ENCODE data around the gene STC2.
A peak's percentile ranks its signal among the peaks of the same experiment; 100 is the strongest.
"Not testable (repeated sequence)": the region's sequence is repeated elsewhere in the genome, so short reads cannot be mapped to it uniquely, and the experiment has no call there.

The STC2 gene

DNA sequence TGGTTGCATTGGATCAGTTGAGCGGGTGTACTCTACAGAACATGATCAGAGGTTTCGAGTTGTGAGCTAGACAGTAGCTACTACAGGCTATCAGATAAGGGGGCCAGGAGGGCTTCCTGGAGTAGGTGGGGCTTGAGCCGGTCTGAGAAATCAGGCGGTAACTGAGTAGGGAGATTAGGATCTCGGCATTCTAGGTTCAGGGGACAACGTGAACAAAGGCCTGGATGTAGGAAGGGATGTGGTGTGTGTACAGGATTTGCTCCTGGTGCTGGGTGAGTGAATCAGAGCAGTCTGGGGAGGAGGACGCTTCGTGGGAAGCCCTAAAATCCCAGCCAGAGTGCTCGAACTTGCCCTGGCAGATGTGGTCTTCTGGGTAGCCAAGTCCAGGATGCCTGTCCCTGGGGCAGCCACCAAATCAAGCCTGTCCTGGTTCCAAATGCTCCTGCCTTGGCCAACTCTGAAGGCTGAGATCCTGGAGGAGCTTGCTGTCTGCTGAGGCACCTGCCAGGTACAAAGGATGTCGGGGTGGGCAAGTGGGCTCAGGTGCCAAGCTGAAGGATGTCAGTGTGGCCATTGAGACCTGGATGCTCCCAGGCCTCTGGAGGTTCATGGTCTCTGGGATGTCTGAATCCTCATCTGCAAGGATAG, 33.4 kb downstream of the STC2 start:
- Histone ChIP-seq H3K4me3 (ENCODE audit: low read depth in 1 of 2, low read length in 2 of 2) (no peak overlapping the region), H3K36me3 (ENCODE audit: control insufficient read depth in 1 of 2, insufficient read depth in 2 of 2, low read length in 2 of 2) (no peaks in the 10 kb centered on the region), H3K9me3 (ENCODE audit: control insufficient read depth in 1 of 2, low read length in 2 of 2) (no peaks in the 10 kb centered on the region), H3K9ac (ENCODE audit: low read depth in 1 of 2, low read length in 2 of 2) (no peak overlapping the region), H3K27ac (ENCODE audit: low read depth, low read length) (no peak overlapping the region), H3K4me1 (ENCODE audit: control insufficient read depth in 1 of 2, insufficient read depth in 2 of 2, low read length in 2 of 2) (peaks cover 4 to 6% of the 10 kb centered on the region in 2 donors), H3K27me3 (ENCODE audit: control insufficient read depth in 1 of 2, insufficient read depth in 2 of 2, low read length in 2 of 2) (peaks cover 18 to 29% of the 10 kb centered on the region in 2 donors)

DNA sequence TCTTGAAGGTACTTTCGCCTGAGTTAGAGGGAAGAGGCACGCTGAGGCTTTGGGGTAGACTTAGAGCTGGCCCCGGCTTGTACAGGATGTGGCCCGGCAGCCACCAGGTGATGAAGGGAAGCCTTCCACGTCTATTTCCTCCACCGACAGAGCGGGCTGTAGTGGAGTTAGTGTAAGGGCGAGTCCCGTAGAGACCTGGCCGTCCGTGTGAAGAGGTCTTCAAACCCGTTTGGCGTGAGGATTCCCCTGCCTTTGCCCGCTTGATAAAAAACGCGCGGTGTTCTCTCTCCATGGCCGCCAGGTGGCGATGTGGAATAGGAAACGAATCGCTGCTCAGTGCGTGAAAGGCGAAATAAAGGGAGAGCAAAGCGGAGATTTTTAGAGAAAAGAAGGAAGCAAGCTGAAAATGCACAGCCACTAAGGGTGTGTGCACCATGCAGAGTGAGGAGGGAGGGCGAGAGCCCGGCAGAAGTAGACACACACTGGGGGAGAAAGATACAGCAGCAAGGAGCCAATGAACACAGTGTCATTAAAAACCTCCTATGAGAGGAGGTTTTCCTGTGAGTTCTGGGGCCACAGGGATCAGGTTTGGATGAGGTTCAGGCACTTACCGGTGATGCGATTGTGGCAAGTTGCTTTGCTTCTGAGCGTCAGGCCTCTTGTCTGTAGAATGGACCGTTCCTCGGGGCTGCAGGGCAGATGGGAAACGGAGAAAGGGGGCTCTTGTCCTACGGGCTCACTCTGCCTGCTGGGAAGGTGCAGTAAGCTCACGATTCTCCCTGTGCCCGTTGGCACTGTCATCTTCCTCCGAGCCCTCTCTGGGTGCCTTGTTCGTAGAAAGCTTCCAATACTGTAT, 34.2 kb downstream of the STC2 start:
- Histone ChIP-seq H3K9me3 (ENCODE audit: control insufficient read depth in 1 of 2, low read length in 2 of 2) (no peaks in the 10 kb centered on the region), H3K4me3 (ENCODE audit: low read depth in 1 of 2, low read length in 2 of 2) (peak overlapping the region in 1 of 2 donors; percentile 14), H3K36me3 (ENCODE audit: control insufficient read depth in 1 of 2, insufficient read depth in 2 of 2, low read length in 2 of 2) (no peaks in the 10 kb centered on the region), H3K4me1 (ENCODE audit: control insufficient read depth in 1 of 2, insufficient read depth in 2 of 2, low read length in 2 of 2) (peaks cover 4 to 6% of the 10 kb centered on the region in 2 donors), H3K9ac (ENCODE audit: low read depth in 1 of 2, low read length in 2 of 2) (no peak overlapping the region), H3K27ac (ENCODE audit: low read depth, low read length) (no peak overlapping the region), H3K27me3 (ENCODE audit: control insufficient read depth in 1 of 2, insufficient read depth in 2 of 2, low read length in 2 of 2) (peaks cover 18 to 29% of the 10 kb centered on the region in 2 donors)

DNA sequence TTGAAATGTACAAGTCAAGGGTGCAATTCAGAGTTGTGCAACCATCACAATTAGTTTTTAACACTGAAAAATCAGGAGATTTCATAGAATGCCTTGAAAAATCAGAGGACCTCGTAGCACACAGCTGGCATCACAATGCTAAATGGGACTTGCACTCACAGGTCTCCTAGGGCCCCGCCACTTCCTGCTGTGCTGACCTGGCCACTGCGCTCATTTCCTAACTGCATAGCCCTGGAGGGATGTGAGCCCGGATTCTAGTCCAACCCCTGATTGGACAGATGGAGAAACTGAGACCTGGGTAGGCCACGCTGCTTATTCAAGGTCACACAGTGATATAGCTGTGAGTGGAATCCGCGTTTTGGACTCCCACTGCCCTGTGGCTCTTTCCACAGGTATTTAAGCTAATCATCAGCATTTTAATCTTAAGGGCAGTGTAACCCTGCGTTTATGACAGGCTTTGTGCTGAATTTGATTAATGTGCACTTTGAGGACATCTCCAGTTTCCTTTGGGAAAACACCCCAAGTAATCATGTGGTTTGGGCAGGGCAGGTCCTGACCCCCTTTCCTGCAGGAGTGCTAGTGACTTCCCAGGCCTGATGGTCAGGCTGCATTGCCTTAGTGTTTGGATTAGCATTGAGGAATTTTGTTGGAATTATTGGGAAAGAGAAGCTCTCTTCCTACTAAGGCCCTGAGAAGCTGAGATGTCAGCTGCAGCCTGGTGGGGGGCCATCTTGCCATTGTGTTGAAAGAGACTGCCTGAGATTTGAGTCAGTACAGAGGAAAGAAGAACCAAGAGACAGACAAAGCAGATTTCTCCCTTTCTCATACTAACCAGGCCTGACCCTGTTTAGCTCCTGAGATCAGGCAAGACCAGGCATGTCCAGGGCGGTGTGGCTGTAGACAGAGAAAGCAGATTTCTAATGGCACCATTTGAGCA, 36.2 kb downstream of the STC2 start:
- no peak overlapping the region for H3K4me3 ChIP-seq (ENCODE audit: low read depth in 1 of 2, low read length in 2 of 2)
- H3K9ac ChIP-seq (ENCODE audit: low read depth in 1 of 2, low read length in 2 of 2): no peak overlapping the region
- no peaks in the 10 kb centered on the region for H3K36me3 ChIP-seq (ENCODE audit: control insufficient read depth in 1 of 2, insufficient read depth in 2 of 2, low read length in 2 of 2)
- peaks cover 4 to 6% of the 10 kb centered on the region in 2 donors for H3K4me1 ChIP-seq (ENCODE audit: control insufficient read depth in 1 of 2, insufficient read depth in 2 of 2, low read length in 2 of 2)
- H3K27ac ChIP-seq (ENCODE audit: low read depth, low read length): no peak overlapping the region
- H3K9me3 ChIP-seq (ENCODE audit: control insufficient read depth in 1 of 2, low read length in 2 of 2): no peaks in the 10 kb centered on the region
- peaks cover 22 to 33% of the 10 kb centered on the region in 2 donors for H3K27me3 ChIP-seq (ENCODE audit: control insufficient read depth in 1 of 2, insufficient read depth in 2 of 2, low read length in 2 of 2)

DNA sequence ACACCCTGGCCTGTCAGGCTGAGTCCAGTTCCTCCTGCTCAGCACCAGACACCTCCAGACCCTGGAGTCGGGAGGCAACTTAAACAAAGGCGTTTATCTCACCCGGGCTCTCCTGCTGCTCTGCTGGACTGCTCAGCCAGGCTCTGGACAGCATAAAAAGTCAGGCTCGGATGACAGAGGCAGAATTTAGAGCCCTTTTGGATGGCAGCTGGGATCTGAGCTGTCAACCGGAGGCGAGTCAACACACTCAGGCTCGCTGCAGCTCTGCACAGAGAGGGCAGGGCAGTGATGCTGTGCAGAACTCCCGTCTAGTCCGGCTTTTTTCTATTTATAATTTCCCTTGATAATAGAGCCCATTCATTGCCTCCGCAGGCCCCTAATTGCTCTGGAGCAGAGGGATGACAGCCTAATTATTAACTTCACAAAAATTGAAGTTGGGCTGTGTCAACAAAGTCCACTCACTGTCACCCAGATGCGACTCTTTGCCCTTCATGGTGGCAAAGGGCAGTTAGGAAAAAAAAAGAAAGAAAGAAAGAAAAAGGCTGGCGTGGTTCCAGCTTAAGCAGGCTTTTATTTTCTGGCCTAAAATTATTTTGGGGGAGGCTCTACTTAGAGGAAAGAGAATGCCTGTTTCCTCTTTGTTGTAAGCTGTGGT, 37.6 kb downstream of the STC2 start:
- Histone ChIP-seq H3K27ac (ENCODE audit: low read depth, low read length) (no peak overlapping the region), H3K9ac (ENCODE audit: low read depth in 1 of 2, low read length in 2 of 2) (no peak overlapping the region), H3K4me3 (ENCODE audit: low read depth in 1 of 2, low read length in 2 of 2) (no peak overlapping the region), H3K36me3 (ENCODE audit: control insufficient read depth in 1 of 2, insufficient read depth in 2 of 2, low read length in 2 of 2) (no peaks in the 10 kb centered on the region), H3K4me1 (ENCODE audit: control insufficient read depth in 1 of 2, insufficient read depth in 2 of 2, low read length in 2 of 2) (peaks cover 4 to 6% of the 10 kb centered on the region in 2 donors), H3K27me3 (ENCODE audit: control insufficient read depth in 1 of 2, insufficient read depth in 2 of 2, low read length in 2 of 2) (peaks cover 22 to 33% of the 10 kb centered on the region in 2 donors), H3K9me3 (ENCODE audit: control insufficient read depth in 1 of 2, low read length in 2 of 2) (no peaks in the 10 kb centered on the region)

DNA sequence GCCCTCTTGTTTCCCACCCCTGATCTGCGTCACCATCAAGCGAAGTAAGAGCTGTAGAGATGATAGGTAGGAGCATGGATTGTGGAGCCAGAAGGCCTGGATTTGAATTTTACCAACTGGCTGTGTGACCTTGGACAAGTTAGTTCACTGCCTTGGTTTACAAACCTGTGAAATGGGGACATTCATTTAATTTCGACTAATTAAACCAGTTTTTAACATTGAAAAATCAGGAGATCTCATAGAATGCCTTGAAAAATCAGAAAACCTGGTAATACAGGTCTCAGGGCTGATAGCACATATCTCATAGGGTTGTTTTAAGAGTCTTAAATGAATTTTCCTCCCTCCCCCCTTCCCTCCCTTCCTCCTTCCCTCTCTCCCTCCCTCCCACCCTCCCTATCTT, 38.8 kb downstream of the STC2 start:
- no peak overlapping the region for H3K4me3 ChIP-seq (ENCODE audit: low read depth in 1 of 2, low read length in 2 of 2)
- H3K27me3 ChIP-seq (ENCODE audit: control insufficient read depth in 1 of 2, insufficient read depth in 2 of 2, low read length in 2 of 2): peaks cover 15 to 26% of the 10 kb centered on the region in 2 donors
- H3K9me3 ChIP-seq (ENCODE audit: control insufficient read depth in 1 of 2, low read length in 2 of 2): no peaks in the 10 kb centered on the region
- H3K4me1 ChIP-seq (ENCODE audit: control insufficient read depth in 1 of 2, insufficient read depth in 2 of 2, low read length in 2 of 2): peaks cover 4% of the 10 kb centered on the region in 2 donors
- no peaks in the 10 kb centered on the region for H3K36me3 ChIP-seq (ENCODE audit: control insufficient read depth in 1 of 2, insufficient read depth in 2 of 2, low read length in 2 of 2)
- no peak overlapping the region for H3K9ac ChIP-seq (ENCODE audit: low read depth in 1 of 2, low read length in 2 of 2)
- no peak overlapping the region for H3K27ac ChIP-seq (ENCODE audit: low read depth, low read length)

DNA sequence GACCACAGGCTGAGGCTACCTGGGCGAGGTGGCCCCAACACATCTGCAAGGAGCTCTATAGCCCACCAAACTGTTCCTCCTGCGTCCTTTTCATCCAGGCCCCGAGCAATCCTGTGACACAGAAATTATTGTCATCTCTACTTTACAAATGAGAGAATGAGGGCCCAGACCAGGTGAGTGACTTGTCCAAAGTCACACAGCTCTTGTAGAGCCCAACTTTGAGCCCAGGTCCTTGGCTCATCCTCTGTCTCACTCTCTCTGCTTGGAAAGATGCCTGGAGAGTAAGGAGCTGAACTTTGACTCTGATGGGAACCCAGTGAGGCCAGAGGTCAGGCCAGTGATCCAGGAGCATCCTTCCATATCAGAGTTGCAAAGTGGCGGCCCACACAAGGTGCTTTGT, 39.6 kb downstream of the STC2 start:
- H3K4me3 ChIP-seq (ENCODE audit: low read depth in 1 of 2, low read length in 2 of 2): no peak overlapping the region
- no peaks in the 10 kb centered on the region for H3K9me3 ChIP-seq (ENCODE audit: control insufficient read depth in 1 of 2, low read length in 2 of 2)
- no peaks in the 10 kb centered on the region for H3K36me3 ChIP-seq (ENCODE audit: control insufficient read depth in 1 of 2, insufficient read depth in 2 of 2, low read length in 2 of 2)
- H3K27ac ChIP-seq (ENCODE audit: low read depth, low read length): no peak overlapping the region
- no peak overlapping the region for H3K9ac ChIP-seq (ENCODE audit: low read depth in 1 of 2, low read length in 2 of 2)
- H3K27me3 ChIP-seq (ENCODE audit: control insufficient read depth in 1 of 2, insufficient read depth in 2 of 2, low read length in 2 of 2): peaks cover 20 to 27% of the 10 kb centered on the region in 2 donors
- H3K4me1 ChIP-seq (ENCODE audit: control insufficient read depth in 1 of 2, insufficient read depth in 2 of 2, low read length in 2 of 2): no peaks in the 10 kb centered on the region

DNA sequence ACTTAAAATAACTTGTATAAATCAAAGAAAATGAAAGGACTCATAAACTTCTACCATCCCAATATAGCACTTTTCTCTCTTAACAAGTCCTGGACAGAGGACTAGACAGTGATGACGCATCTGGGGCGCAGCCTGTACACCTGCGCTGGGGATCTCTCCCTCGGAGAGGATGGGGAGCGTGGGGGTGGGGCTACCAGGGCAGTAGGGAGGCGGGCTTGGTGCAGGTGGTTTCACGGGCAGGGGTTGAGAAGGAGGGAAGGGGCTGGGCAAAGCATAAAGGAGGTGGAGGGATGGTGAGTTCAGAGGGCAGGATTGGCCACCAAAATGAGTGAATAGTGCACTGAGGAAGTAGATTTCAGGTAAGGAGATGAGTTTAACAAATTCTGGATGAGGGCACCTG, 41.1 kb downstream of the STC2 start:
- no peaks in the 10 kb centered on the region for H3K36me3 ChIP-seq (ENCODE audit: control insufficient read depth in 1 of 2, insufficient read depth in 2 of 2, low read length in 2 of 2)
- H3K27me3 ChIP-seq (ENCODE audit: control insufficient read depth in 1 of 2, insufficient read depth in 2 of 2, low read length in 2 of 2): peaks cover 28 to 32% of the 10 kb centered on the region in 2 donors
- H3K9me3 ChIP-seq (ENCODE audit: control insufficient read depth in 1 of 2, low read length in 2 of 2): no peaks in the 10 kb centered on the region
- no peak overlapping the region for H3K4me3 ChIP-seq (ENCODE audit: low read depth in 1 of 2, low read length in 2 of 2)
- no peak overlapping the region for H3K9ac ChIP-seq (ENCODE audit: low read depth in 1 of 2, low read length in 2 of 2)
- H3K4me1 ChIP-seq (ENCODE audit: control insufficient read depth in 1 of 2, insufficient read depth in 2 of 2, low read length in 2 of 2): no peaks in the 10 kb centered on the region
- no peak overlapping the region for H3K27ac ChIP-seq (ENCODE audit: low read depth, low read length)

DNA sequence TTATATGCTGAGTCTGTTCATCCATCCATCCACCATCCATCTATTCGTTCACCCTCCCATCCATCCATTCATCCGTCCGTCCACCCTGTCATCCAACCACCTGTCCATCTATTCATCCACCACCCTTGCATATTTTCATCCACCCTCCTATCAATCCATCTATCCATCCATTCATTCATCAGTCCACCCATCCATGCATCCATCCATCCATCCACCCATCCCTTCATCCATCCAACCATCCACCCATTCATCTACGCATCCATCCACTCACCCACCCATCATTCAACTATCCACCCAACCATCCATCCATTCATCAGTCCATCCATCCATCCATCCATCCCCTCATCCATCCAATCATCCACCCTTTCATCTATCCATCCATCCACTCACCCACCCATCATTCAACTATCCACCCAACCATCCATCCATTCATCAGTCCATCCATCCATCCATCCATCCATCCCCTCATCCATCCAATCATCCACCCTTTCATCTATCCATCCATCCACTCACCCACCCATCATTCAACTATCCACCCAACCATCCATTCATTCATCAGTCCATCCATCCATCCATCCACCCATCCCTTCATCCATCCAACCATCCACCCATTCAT, 43.8 kb downstream of the STC2 start:
- not testable (repeated sequence) for H3K36me3 ChIP-seq (ENCODE audit: control insufficient read depth in 1 of 2, insufficient read depth in 2 of 2, low read length in 2 of 2); H3K27ac ChIP-seq (ENCODE audit: low read depth, low read length); H3K4me1 ChIP-seq (ENCODE audit: control insufficient read depth in 1 of 2, insufficient read depth in 2 of 2, low read length in 2 of 2); H3K9me3 ChIP-seq (ENCODE audit: control insufficient read depth in 1 of 2, low read length in 2 of 2); H3K9ac ChIP-seq (ENCODE audit: low read depth in 1 of 2, low read length in 2 of 2); H3K4me3 ChIP-seq (ENCODE audit: low read depth in 1 of 2, low read length in 2 of 2)
- peaks cover 20 to 21% of the 10 kb centered on the region in 2 donors for H3K27me3 ChIP-seq (ENCODE audit: control insufficient read depth in 1 of 2, insufficient read depth in 2 of 2, low read length in 2 of 2)

All from duodenal mucosa (tissue), 2 donors.